Subcutaneous adipose tissue (tissue), 4 donors: Measurements from ENCODE around the gene PLVAP. TPM values are rescaled to one million over a fixed set of nuclear protein-coding genes. Genes with fewer than 3 reads are reported as not detected.

Source experiments
- total RNA-seq, 4 donors: library from RNA; depleted of rRNA; stranded (reverse); fragments of >200 nt; gene quantifications; one replicate each; pipeline ENCODE4 v1.1.0, GENCODE V29; 2016
- TF ChIP-seq, protein P1 (sequence below): fragments of 450-650 bp; IDR thresholded peaks from one replicate; pipeline ENCODE4 v1.5.1; 2016; ENCODE audit warnings: low read depth, mild to moderate bottlenecking, control low read depth, antibody characterized with exemption, moderate library complexity

Gene PLVAP
- total RNA-seq, 4 donors from 2014 or later, result 22.6 to 220 (median 82.6) TPM

DNA sequence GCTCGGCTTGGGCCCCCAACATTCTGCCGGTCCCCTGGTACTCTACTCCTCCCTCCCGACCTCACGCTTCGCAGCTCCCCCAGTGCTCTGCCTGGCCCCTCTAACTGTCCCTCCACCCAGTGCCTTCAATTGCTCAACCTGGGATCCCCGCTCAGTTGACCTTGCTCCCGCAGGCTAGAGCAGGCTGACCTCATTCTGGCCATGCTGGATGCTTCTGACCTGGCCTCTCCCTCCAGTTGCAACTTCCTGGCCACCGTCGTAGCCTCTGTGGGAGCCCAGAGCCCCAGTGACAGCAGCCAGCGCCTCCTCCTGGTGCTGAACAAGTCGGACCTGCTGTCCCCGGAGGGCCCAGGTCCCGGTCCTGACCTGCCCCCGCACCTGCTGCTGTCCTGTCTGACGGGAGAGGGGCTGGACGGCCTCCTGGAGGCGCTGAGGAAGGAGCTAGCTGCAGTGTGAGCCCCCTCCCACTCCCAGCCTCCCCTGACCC lies 36.2 kb downstream of the PLVAP start:
- TF ChIP-seq, protein P1, sequence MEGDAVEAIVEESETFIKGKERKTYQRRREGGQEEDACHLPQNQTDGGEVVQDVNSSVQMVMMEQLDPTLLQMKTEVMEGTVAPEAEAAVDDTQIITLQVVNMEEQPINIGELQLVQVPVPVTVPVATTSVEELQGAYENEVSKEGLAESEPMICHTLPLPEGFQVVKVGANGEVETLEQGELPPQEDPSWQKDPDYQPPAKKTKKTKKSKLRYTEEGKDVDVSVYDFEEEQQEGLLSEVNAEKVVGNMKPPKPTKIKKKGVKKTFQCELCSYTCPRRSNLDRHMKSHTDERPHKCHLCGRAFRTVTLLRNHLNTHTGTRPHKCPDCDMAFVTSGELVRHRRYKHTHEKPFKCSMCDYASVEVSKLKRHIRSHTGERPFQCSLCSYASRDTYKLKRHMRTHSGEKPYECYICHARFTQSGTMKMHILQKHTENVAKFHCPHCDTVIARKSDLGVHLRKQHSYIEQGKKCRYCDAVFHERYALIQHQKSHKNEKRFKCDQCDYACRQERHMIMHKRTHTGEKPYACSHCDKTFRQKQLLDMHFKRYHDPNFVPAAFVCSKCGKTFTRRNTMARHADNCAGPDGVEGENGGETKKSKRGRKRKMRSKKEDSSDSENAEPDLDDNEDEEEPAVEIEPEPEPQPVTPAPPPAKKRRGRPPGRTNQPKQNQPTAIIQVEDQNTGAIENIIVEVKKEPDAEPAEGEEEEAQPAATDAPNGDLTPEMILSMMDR, result no peak

DNA sequence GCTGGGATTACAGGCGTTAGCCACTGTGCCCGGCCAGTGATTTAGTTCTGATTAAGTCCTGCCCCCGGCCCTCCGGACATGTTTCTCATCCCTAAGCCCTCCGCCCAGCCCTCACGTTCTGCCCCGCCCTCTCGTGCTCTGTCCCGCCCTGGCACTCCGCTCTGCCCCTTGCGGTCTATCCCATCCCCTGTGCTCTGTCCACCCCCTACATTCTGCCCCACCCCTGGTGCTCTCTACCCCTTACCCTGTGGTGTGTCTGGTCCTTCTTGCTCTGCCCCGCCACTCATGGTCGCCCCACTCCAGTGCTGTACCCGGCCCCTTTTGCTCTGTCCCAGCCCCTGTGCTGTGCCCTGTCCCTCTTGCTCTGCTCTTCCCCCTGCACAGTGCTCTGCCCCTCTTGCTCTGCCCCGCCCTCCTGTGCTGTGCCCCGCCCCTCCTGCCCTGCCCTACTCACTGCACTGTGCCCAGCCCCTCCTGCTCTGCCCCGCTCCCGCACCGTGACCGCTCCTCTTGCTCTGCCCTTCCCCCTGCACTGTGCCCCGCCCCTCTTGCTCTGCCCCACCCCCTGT lies 36.8 kb downstream of the PLVAP start:
- TF ChIP-seq, protein P1, result no peak

DNA sequence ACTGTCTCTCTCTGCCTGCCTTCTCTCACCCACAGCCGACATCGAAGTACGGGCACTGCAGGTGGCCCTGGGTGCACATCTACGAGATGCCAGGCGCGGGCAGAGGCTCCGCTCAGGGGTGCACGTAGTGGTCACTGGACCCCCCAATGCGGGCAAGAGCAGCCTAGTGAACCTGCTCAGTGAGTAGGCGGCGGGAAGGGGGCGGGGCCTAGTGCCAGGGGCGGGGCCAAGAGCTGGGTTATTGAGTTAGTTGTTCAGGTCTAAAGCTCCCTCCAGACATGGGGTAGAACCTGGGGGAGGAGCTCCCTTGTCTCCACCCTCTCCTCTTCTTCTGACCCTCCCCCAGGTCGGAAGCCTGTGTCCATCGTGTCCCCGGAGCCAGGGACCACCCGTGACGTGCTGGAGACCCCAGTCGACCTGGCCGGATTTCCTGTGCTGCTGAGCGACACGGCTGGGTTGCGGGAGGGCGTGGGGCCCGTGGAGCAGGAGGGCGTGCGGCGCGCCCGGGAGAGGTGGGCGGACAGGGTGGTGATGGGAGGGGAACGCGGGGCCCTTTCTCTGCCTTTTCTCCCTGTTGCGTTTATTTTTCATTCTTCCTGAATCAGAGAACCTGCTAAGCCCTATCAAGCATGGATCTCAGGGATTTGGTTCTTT lies 37.9 kb downstream of the PLVAP start:
- TF ChIP-seq, protein P1, result no peak

DNA sequence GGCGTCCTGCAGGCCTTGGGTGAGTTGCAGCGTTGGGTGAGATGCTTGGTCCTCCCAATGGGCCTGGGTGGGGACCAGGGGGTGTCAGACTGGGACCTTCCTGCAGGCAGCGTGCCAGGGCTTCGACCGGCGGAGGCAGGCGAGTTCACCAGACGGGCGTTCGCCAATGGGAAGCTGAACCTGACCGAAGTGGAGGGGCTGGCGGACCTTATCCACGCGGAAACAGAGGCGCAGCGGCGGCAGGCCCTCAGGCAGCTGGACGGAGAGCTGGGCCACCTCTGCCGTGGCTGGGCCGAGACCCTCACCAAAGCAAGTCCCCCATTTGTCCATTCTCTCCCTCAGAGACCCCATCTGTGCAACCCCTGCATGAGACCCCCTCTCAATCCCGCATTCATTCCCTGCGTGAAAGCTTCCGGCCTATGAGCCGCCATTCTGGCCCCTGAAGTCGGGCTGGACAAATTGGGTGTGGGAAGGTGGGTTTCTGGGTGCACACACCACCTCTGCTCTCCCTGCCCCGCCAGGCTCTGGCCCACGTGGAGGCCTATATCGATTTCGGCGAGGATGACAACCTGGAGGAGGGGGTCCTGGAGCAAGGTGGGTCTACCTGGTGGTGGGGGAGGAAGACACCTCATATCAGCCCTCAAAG lies 38.6 kb downstream of the PLVAP start:
- TF ChIP-seq, protein P1, result no peak

DNA sequence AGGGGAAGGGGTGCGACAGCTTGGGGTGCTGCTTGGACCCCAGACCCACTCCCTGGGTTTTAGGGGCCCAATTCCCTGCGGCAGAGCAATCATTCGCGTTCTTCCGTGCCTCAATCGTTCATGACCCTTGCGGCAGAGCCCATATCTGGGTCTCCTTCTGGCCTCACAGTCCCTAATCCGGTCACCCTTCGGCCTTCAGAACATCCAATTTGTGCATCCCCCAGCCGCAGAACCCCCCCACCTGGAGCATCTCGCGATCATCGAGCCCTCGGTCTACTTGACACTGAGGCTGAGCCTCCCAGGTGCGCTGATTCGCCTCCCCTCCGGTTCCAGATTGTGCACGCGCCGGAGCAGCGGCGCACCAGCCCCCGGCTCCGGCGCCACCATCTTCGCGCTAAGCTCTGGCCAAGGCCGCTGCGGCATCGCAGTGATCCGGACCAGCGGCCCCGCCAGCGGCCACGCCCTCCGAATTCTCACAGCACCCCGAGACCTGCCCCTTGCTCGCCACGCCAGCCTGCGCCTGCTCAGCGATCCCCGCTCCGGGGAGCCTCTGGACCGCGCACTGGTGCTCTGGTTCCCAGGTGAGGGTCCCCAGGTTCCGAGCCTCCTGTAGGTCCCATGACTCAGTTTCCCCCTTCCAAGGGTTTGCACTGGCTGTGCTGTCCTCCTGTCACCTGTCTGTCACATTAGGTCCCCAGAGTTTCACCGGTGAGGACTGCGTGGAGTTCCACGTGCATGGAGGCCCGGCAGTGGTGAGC lies 39.3 kb downstream of the PLVAP start:
- TF ChIP-seq, protein P1, result no peak

DNA sequence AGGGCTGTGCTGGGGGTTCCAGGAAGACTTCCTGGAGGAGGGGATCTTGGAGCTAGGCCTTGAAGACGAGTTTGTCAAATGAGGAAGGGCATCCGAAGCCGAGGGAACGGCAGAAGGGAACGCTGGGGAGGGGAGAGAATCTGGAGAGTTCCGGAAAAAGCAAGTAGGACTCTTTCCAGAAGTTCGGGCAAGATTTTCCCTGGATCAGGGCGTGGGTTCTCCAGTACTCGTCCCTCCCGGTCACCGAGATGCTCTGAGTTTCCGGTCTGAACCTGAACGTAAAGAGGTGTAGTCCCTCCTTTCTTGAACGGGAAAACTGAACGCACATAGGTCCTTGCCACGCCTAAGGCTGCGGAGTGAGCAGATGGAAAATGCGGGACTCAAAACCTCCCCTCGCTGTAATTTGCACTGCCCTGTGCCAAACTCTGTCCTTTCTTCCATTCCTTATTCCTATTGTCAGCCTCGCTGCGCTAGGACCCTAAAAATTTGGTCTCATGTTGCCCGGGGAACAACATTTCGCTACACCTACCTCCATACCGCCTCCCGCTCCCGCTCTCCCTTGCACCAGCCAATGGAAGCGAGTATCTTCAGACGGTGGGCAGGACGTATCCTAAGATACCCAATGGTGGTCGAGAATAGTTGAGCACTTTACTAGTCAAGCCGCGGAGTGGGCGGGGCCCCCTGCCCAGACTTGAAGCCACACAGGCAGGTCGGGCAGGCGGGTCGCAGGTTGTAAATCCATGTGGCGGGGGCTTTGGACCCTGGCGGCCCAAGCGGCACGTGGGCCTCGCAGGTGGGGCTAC lies 40.1 kb downstream of the PLVAP start, which contains the start of gene GTPBP3:
Gene GTPBP3 (plus strand): TSS at position 682 of the 803 bp plus-strand sequence. CDS start 59 bp downstream, at position 741.
- TF ChIP-seq, protein P1, result no peak
